ENCODE results near the gene ZDHHC14. TPM values are rescaled to one million over a fixed set of nuclear protein-coding genes. Genes with fewer than 3 reads are reported as not detected.

The ZDHHC14 gene
- total RNA-seq, 1 donor from 2014 or later: 14.4 TPM

DNA sequence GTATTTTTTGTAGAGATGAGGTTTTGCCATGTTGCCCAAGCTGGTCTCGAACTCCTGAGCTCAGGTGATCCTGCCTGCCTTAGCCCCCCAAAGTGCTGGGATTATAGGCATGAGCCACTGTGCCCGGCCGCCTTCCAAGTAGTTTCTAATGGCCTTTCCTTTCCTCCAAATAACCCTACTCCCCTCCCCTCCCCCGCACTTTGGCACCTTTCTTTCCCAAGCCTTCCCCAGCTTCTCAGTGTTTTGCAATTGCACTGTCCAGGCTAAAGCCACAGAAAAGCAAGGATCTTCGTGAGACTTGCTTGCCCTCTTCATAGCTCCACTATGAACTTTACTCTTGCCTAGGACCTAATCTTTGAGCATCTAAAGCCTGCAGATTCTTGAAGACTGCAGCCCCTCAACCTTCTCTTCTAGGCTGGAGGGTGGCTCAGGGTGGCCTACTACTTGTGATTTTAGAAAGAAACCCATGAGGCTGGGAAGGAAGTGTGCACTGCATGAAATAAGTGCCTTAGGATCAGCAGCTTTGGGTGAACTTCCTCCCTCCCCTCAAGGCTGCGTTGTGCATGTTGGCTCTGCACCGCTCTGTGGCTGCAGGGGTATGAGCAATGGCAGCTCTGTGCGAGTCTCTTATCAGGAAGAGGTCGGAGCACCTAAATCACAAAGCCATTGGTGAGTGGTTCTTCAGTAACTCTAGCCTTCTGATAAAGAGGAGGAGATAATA, 289.6 kb downstream of the ZDHHC14 start:
- no peak for DNase-seq (ENCODE audit: low spot score)
- H3K27ac Mint-ChIP-seq: no peak overlapping the region
- H3K36me3 Mint-ChIP-seq (ENCODE audit: low read depth): peaks cover 2% of the 10 kb centered on the region
- peaks cover 12% of the 10 kb centered on the region for H3K4me1 Mint-ChIP-seq (ENCODE audit: low read depth)
- intact Hi-C loops (cut with micrococcal nuclease): no loop called here
- H3K27me3 Mint-ChIP-seq (ENCODE audit: insufficient read depth): peaks cover 6% of the 10 kb centered on the region
- H3K4me3 Mint-ChIP-seq: no peak overlapping the region
- H3K9me3 Mint-ChIP-seq: no peaks in the 10 kb centered on the region

DNA sequence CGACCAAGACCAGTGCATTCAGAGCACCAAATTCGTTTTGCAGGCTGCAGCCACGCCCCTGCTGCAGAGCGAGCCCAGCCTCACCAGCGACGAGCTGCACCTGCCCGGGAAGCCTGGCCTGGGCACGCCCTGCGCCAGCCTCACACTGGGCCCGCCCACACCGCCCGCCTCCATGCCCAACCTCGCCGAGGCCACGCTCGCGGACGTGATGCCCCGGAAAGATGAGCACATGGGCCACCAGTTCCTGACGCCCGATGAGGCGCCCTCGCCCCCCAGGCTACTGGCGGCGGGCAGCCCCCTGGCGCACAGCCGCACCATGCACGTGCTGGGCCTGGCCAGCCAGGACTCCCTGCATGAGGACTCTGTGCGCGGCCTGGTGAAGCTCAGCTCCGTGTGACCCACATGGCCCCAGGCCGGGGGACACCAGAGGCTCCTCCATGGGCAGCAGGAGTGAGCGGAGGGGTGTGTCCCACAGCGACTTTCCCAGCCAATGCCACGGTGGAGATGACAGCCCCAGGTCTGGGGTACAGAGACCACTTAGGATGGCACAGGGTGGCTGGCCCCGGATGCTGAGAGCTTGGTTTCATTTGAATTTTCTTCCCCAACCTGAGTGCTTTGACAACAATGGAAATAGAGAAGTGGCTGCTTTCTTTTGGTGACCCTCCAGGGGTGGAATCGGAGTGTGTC, 291.9 kb downstream of the ZDHHC14 start:
- intact Hi-C loops (cut with micrococcal nuclease): no loop called here
- Mint-ChIP-seq H3K36me3 (ENCODE audit: low read depth) (no peaks in the 10 kb centered on the region), H3K27me3 (ENCODE audit: insufficient read depth) (peaks cover 3% of the 10 kb centered on the region), H3K4me3 (no peak overlapping the region), H3K9me3 (no peaks in the 10 kb centered on the region), H3K4me1 (ENCODE audit: low read depth) (peaks cover 6% of the 10 kb centered on the region), H3K27ac (no peak overlapping the region)
- no peak for DNase-seq (ENCODE audit: low spot score)

DNA sequence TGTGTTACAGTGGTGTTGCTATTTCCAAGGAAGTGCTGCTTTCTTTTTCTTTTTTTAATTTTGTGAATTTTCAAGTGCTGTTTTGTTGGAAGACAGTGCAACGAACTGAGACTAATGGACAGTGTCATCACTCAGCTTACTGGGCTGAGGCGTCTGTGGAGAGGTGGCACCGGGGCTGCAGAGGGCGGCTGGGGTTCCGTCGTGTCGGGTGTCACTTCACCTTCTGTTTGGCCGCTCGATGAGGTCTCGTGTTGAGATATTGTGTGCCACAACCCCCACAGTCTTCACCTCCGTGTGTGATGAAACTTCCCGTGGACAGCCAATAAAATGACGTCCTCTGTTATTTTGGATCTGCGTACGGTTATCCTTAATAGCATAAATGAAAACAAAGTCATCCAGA, 292.6 kb downstream of the ZDHHC14 start:
- Mint-ChIP-seq H3K4me1 (ENCODE audit: low read depth) (peaks cover 6% of the 10 kb centered on the region), H3K27me3 (ENCODE audit: insufficient read depth) (peaks cover 3% of the 10 kb centered on the region), H3K9me3 (no peaks in the 10 kb centered on the region), H3K4me3 (no peak overlapping the region), H3K36me3 (ENCODE audit: low read depth) (no peaks in the 10 kb centered on the region), H3K27ac (no peak overlapping the region)
- intact Hi-C loops (cut with micrococcal nuclease): no loop called here
- no peak for DNase-seq (ENCODE audit: low spot score)

- H3K4me1 Mint-ChIP-seq (ENCODE audit: low read depth): peaks cover 6% of the 10 kb centered on the region
- H3K27ac Mint-ChIP-seq: no peak overlapping the region
- H3K9me3 Mint-ChIP-seq: no peaks in the 10 kb centered on the region
- H3K36me3 Mint-ChIP-seq (ENCODE audit: low read depth): no peaks in the 10 kb centered on the region
- H3K4me3 Mint-ChIP-seq: no peak overlapping the region
- intact Hi-C loops (cut with micrococcal nuclease): no loop called here
- DNase-seq (ENCODE audit: low spot score): no peak
- peaks cover 3% of the 10 kb centered on the region for H3K27me3 Mint-ChIP-seq (ENCODE audit: insufficient read depth)
Observed at GRCh38 chr6:157674061-157674460, 293.1 kb downstream of the ZDHHC14 start.

- Mint-ChIP-seq H3K4me3 (no peak overlapping the region), H3K27me3 (ENCODE audit: insufficient read depth) (peaks cover 1% of the 10 kb centered on the region), H3K4me1 (ENCODE audit: low read depth) (no peaks in the 10 kb centered on the region), H3K36me3 (ENCODE audit: low read depth) (no peaks in the 10 kb centered on the region), H3K27ac (no peak overlapping the region), H3K9me3 (no peaks in the 10 kb centered on the region)
- intact Hi-C loops (cut with micrococcal nuclease): no loop called here
- DNase-seq (ENCODE audit: low spot score): no peak
Observed at GRCh38 chr6:157675831-157676230, 294.8 kb downstream of the ZDHHC14 start.

GRCh38 chr6:157676241-157676640, 295.3 kb downstream of the ZDHHC14 start:
- H3K4me3 Mint-ChIP-seq: no peak overlapping the region
- H3K4me1 Mint-ChIP-seq (ENCODE audit: low read depth): no peaks in the 10 kb centered on the region
- no peaks in the 10 kb centered on the region for H3K9me3 Mint-ChIP-seq
- no peaks in the 10 kb centered on the region for H3K36me3 Mint-ChIP-seq (ENCODE audit: low read depth)
- intact Hi-C loops (cut with micrococcal nuclease): no loop called here
- H3K27ac Mint-ChIP-seq: no peak overlapping the region
- H3K27me3 Mint-ChIP-seq (ENCODE audit: insufficient read depth): no peaks in the 10 kb centered on the region
- DNase-seq (ENCODE audit: low spot score): no peak

DNA sequence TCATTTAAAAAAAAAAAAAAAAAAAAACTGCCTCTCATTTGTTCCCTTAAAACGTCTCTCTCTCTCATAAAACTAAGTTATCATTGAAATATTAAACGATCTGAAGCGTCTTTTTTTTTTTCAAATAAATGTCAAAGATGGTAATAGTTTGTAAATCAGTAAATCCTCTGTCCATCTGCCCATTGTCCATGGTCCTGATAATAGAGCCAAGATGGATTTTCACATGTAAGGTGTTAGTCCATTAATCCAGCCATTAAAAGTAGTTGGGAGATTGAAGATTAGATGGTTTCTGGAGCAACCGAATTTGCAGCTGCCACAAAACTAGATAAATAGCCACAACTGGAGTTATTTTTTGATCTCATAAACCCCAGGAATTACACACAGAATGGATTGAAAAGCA, 296.2 kb downstream of the ZDHHC14 start:
- Mint-ChIP-seq H3K4me1 (ENCODE audit: low read depth) (no peaks in the 10 kb centered on the region), H3K36me3 (ENCODE audit: low read depth) (no peaks in the 10 kb centered on the region), H3K4me3 (no peak overlapping the region), H3K27ac (no peak overlapping the region), H3K27me3 (ENCODE audit: insufficient read depth) (no peaks in the 10 kb centered on the region), H3K9me3 (no peaks in the 10 kb centered on the region)
- no peak for DNase-seq (ENCODE audit: low spot score)
- intact Hi-C loops (cut with micrococcal nuclease): no loop called here

- H3K9me3 Mint-ChIP-seq: no peaks in the 10 kb centered on the region
- intact Hi-C loops (cut with micrococcal nuclease): no loop called here
Observed at GRCh38 chr6:157679605-157680580, 298.9 kb downstream of the ZDHHC14 start.

GRCh38 chr6:157681041-157681650, 300.2 kb downstream of the ZDHHC14 start:
- Mint-ChIP-seq H3K4me1 (ENCODE audit: low read depth) (no peaks in the 10 kb centered on the region), H3K9me3 (no peaks in the 10 kb centered on the region)
- DNase-seq (ENCODE audit: low spot score): no peak

More at GRCh38 chr6:157679605-157680580, 298.9 kb downstream of the ZDHHC14 start:
- peaks cover 3% of the 10 kb centered on the region for H3K27me3 Mint-ChIP-seq (ENCODE audit: insufficient read depth)
- H3K4me1 Mint-ChIP-seq (ENCODE audit: low read depth): no peaks in the 10 kb centered on the region
- no peak overlapping the region for H3K27ac Mint-ChIP-seq
- no peak for DNase-seq (ENCODE audit: low spot score)
- H3K4me3 Mint-ChIP-seq: no peak overlapping the region
- H3K36me3 Mint-ChIP-seq (ENCODE audit: low read depth): no peaks in the 10 kb centered on the region

DNA sequence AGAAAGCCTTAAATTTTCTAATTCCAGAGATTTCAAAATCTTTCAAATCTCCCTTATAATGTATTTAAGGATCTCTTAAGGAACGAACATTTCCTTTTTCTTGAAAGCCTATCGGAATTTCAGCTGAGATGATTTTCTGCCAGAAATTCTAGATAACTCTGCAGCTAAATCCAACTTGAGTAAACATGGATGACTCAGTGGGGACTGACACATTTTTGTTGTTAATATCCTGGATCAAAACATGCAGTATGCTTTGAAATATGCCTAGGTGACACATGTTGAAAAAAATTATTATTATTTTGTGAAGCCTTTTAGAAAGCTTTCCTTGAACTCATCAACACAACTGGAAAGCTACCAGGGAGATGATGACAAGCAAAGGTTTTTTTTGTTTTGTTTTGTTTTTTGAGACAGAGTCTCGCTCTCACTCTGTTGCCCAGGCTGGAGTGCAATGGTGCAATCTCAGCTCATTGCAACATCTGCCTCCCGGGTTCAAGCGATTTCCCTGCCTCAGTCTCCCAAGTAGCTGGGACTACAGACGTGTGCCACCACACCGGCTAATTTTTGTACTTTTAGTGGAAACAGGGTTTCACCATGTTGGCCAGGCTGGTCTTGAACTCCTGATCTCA, 302.0 kb downstream of the ZDHHC14 start:
- intact Hi-C loops (cut with micrococcal nuclease): no loop called here
- H3K4me1 Mint-ChIP-seq (ENCODE audit: low read depth): no peaks in the 10 kb centered on the region
- H3K36me3 Mint-ChIP-seq (ENCODE audit: low read depth): no peaks in the 10 kb centered on the region
- H3K4me3 Mint-ChIP-seq: no peak overlapping the region
- H3K27me3 Mint-ChIP-seq (ENCODE audit: insufficient read depth): peaks cover 3% of the 10 kb centered on the region
- H3K9me3 Mint-ChIP-seq: no peaks in the 10 kb centered on the region
- H3K27ac Mint-ChIP-seq: no peak overlapping the region
- DNase-seq (ENCODE audit: low spot score): no peak

More at GRCh38 chr6:157681041-157681650, 300.2 kb downstream of the ZDHHC14 start:
- Mint-ChIP-seq H3K27ac (no peak overlapping the region), H3K36me3 (ENCODE audit: low read depth) (no peaks in the 10 kb centered on the region), H3K4me3 (no peak overlapping the region), H3K27me3 (ENCODE audit: insufficient read depth) (peaks cover 3% of the 10 kb centered on the region)
- intact Hi-C loops (cut with micrococcal nuclease): no loop called here

DNA sequence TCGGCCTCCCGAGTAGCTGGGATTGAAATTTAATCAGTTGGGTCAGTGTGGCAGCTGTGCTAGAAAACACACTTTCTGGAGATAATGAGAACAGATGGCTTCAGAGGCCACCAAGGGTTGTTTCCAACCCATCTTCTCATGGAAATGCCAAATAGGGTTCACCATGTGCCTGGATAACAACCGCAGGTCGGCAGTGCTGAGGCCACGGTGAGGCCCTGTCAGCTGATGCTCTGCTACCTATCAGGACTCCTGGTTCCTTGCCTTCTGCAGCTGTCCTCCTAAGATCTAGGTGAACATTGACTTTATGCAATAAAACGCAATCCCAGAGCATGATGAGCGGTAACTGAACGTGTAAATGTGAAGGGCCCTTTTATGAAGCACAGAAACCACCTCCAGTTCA, 302.7 kb downstream of the ZDHHC14 start:
- no peak for DNase-seq (ENCODE audit: low spot score)
- peaks cover 3% of the 10 kb centered on the region for H3K27me3 Mint-ChIP-seq (ENCODE audit: insufficient read depth)
- no peak overlapping the region for H3K4me3 Mint-ChIP-seq
- no peaks in the 10 kb centered on the region for H3K36me3 Mint-ChIP-seq (ENCODE audit: low read depth)
- no peaks in the 10 kb centered on the region for H3K4me1 Mint-ChIP-seq (ENCODE audit: low read depth)
- H3K27ac Mint-ChIP-seq: no peak overlapping the region
- H3K9me3 Mint-ChIP-seq: no peaks in the 10 kb centered on the region
- intact Hi-C loops (cut with micrococcal nuclease): no loop called here

DNA sequence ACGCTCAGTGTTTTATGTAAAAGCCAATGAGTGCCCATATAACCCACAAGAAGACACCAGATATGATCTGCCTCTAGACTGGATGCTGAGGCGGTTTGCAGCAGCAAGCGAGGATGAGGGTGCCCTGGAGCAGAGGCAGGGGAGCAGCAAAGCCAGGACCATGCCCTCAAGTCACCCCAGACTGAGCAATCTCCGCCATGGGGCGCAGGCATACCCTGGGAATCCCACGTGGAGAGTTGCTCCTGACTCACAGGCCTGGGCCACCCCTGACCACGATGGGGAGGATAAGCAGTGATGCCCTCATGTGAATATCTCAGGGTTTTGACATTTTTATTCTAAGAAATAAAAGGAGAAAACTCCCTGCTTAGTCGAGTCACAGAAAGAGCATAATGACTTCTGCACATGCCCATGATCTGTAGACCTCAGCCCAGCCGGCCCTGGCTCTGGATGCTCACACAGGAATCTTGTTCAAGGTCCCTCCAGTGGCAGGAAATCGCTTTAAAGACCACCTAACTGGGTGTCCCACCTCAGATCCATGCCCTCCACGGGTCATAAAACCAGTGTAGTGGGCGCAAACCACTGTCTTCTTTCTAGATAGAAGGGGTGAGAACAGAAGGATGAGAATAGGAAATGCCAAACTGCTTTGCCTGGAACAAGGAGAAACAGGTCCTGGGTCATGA, 303.8 kb downstream of the ZDHHC14 start:
- DNase-seq (ENCODE audit: low spot score): no peak
- Mint-ChIP-seq H3K9me3 (no peaks in the 10 kb centered on the region), H3K36me3 (ENCODE audit: low read depth) (no peaks in the 10 kb centered on the region), H3K27ac (no peak overlapping the region), H3K4me1 (ENCODE audit: low read depth) (no peaks in the 10 kb centered on the region), H3K4me3 (no peak overlapping the region), H3K27me3 (ENCODE audit: insufficient read depth) (peaks cover 3% of the 10 kb centered on the region)
- intact Hi-C loops (cut with micrococcal nuclease): no loop called here

Data from activated T-helper 1 cell treated with anti-CD3 and anti-CD28 coated beads, Interleukin-12 subunit alpha, Interleukin-12 subunit beta, Interleukin-2, Interleukin-4 antibody, amounts not matched to agents 30 ng/mL and 10 ng/mL and 1 ng/mL, durations not matched to agents 14 hours and 24 hours and 36 hours (primary cell).